ENCODE data around the gene CSGALNACT2. TPM values are rescaled to one million over a fixed set of nuclear protein-coding genes. Genes with fewer than 3 reads are reported as not detected.

Gene CSGALNACT2
- total RNA-seq, 4 donors from 2014 or later, result 29.1 to 43.3 (median 34.7) TPM

DNA sequence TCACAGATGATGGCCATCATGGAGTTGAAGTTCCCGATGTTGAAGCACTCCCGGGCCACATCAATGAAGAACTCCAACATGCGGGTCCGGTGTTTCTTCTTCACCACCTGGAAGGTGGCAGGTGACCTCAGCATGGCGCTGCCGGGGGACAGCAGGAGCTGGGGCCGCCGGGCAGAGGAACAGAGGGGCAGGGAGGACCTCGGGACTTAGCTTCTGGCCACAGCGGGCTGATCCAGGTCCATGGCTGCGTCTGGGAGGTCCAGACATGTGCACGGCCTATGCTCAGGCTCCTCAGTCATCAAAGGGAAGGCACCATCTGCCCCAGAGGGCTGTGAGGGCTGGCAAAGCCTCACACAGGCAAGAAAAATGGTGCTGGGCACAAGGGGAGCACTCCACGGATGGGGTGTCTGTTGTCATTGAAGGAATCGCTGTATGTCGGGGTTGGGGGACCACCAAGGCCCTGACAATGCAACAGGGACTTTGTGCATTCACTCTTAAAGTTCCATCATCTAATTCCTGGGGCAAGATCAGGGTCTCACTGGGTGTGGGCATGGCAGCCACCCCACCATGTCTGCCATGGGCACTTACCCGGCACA is 60.9 kb downstream of the CSGALNACT2 start:
- 93 to 95% methylated on average over 15 to 16 of the region's 16 CpGs for WGBS, 2 donors
- H3K4me3 ChIP-seq, result no peak overlapping the region
- peak in 1 of 2 donors; percentile 2 for DNase-seq (ENCODE audit: low spot score in 2 of 2)
- H3K9me3 ChIP-seq, result no peaks in the 10 kb centered on the region
- H3K4me1 ChIP-seq, result peaks cover 0 to 31% (median 17%) of the 10 kb centered on the region in 4 donors
- H3K27ac ChIP-seq, result no peak overlapping the region
- TF ChIP-seq CTCF (IDR thresholded peaks at IDR 0.05) (no peak), POLR2A (IDR thresholded peaks at IDR 0.05) (no peak), EP300 (IDR thresholded peaks at IDR 0.05) (no peak)
- no peaks in the 10 kb centered on the region for H3K27me3 ChIP-seq
- H3K36me3 ChIP-seq, result peaks cover 0 to 66% (median 0%) of the 10 kb centered on the region in 3 donors

GRCh38 chr10:43199684-43200537 is 61.7 kb downstream of the CSGALNACT2 start:
- TF ChIP-seq POLR2A (IDR thresholded peaks at IDR 0.05) (no peak), EP300 (IDR thresholded peaks at IDR 0.05) (no peak)
- H3K4me1 ChIP-seq, result peaks cover 0 to 34% (median 17%) of the 10 kb centered on the region in 4 donors

DNA sequence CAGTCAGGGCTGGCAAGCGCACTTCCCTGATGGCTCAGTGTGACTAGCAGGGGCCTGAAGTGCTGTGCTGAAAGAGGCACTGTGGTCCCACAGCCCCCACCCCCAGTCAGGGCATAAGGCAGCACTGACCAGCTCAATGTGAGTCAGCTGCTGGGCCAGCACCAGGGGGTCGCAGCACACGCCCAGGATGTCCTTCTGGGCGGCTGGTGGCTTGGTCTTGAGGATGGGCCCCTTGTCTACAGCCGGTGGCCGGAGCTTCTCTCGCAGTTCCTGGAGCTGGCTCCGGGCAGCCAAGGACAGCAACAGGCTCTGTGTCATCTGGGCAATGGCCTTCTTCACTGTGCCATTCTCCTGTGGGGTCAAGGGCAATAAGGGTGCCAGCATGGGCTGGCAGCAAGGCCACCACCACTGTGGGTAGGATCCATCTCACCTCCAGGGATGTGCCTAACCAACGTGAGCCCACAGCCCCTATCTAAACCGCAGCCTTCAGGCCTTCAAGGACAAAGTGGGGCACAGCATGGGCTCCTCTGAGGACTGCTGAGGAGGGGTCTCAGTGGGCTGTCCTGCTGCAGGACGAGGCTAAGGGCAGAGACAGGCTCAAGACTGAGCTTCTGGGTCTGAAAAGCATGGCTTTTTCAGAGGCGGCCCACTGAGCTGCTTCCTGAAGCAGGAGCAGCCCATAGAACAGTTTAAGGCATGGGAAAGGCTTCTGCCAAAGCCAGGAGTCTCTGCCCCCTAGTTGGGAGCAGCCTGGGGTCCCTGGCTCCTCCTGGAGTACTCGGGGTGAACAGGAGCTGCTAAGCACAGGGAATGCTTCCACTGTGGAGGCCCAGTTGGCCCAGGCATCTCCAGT is 62.5 kb downstream of the CSGALNACT2 start:
- DNase-seq (ENCODE audit: low spot score in 2 of 2), result no peak
- Histone ChIP-seq H3K27me3 (no peaks in the 10 kb centered on the region), H3K27ac (peak overlapping the region in 2 of 4 donors; percentile 86 to 90), H3K4me3 (no peak overlapping the region), H3K9me3 (no peaks in the 10 kb centered on the region), H3K4me1 (peaks cover 0 to 37% (median 17%) of the 10 kb centered on the region in 4 donors), H3K36me3 (peaks cover 0 to 56% (median 0%) of the 10 kb centered on the region in 3 donors)
- 73 to 87% methylated on average over 7 to 13 of the region's 13 CpGs for WGBS, 2 donors
- TF ChIP-seq POLR2A (IDR thresholded peaks at IDR 0.05), result no peak
- TF ChIP-seq EP300 (IDR thresholded peaks at IDR 0.05), result no peak
- no peak for TF ChIP-seq CTCF (IDR thresholded peaks at IDR 0.05)

More at GRCh38 chr10:43199684-43200537, 61.7 kb downstream of the CSGALNACT2 start:
- Histone ChIP-seq H3K9me3 (no peaks in the 10 kb centered on the region), H3K27ac (peak overlapping the region in 1 of 4 donors; percentile 90), H3K4me3 (no peak overlapping the region), H3K36me3 (peaks cover 0 to 64% (median 0%) of the 10 kb centered on the region in 3 donors), H3K27me3 (no peaks in the 10 kb centered on the region)
- 88% methylated on average over 7 to 13 of the region's 15 CpGs for WGBS, 2 donors
- DNase-seq (ENCODE audit: low spot score in 2 of 2), result peak in 1 of 2 donors; percentile 3

GRCh38 chr10:43201545-43202131 is 63.4 kb downstream of the CSGALNACT2 start:
- H3K27me3 ChIP-seq, result no peaks in the 10 kb centered on the region
- TF ChIP-seq POLR2A (IDR thresholded peaks at IDR 0.05) (no peak), EP300 (IDR thresholded peaks at IDR 0.05) (no peak), CTCF (IDR thresholded peaks at IDR 0.05) (no peak)
- 74 to 76% methylated on average over 7 to 11 of the region's 11 CpGs for WGBS, 2 donors
- peaks cover 0 to 37% (median 17%) of the 10 kb centered on the region in 4 donors for H3K4me1 ChIP-seq
- H3K27ac ChIP-seq, result peak overlapping the region in 2 of 4 donors; percentile 86 to 90
- no peaks in the 10 kb centered on the region for H3K9me3 ChIP-seq
- peaks cover 0 to 47% (median 0%) of the 10 kb centered on the region in 3 donors for H3K36me3 ChIP-seq
- peak in 1 of 2 donors; percentile 3 for DNase-seq (ENCODE audit: low spot score in 2 of 2)
- peak overlapping the region in 2 of 4 donors; percentile 49 to 59 for H3K4me3 ChIP-seq

GRCh38 chr10:43202224-43202656 is 64.0 kb downstream of the CSGALNACT2 start:
- peak; percentile 51 to 71 (median 63) for TF ChIP-seq CTCF (IDR thresholded peaks at IDR 0.05)
- TF ChIP-seq EP300 (IDR thresholded peaks at IDR 0.05), result no peak
- Histone ChIP-seq H3K27ac (peak overlapping the region; percentile 27 to 90 (median 59)), H3K4me1 (peaks cover 0 to 37% (median 17%) of the 10 kb centered on the region in 4 donors), H3K36me3 (peaks cover 0 to 41% (median 0%) of the 10 kb centered on the region in 3 donors), H3K27me3 (no peaks in the 10 kb centered on the region), H3K4me3 (peak overlapping the region; percentile 21 to 59 (median 53)), H3K9me3 (no peaks in the 10 kb centered on the region)
- 1 to 3% methylated on average over 17 to 22 of the region's 29 CpGs for WGBS, 2 donors
- no peak for DNase-seq (ENCODE audit: low spot score in 2 of 2)
